Stimulated activated CD4-positive, alpha-beta T cell treated with anti-CD3 and anti-CD28 coated beads, Interleukin-4, amount 100 ng/mL, for 4 hours (primary cell): ENCODE results near the gene RBM3.

Source experiments
- DNase-seq, 2 experiments: peaks; one replicate each; pipeline ENCODE4 v3.0.0-alpha.2; 2020

The RBM3 gene

DNA sequence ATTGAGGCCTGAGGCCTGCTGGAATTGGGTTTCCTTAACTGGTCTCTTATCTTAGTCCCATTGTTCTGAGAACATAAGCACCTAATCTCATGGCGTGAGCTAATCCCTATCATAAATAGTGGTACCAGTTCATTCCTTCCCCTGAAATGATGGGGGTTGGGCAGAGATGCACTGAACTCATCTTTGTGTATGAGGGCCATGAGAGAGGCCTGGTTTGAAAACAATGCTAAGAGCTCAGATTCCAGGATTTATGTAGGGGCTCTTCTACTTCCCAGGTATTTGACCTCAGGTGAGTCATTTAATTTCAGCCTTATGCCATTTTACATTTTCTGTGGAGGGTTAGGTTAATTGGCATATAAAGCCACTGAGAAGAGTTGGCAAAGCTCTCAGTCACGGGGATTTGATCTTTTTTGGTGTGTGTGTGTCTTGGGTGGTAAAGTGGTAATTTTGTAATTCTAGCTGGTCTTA is 4.4 kb downstream of the RBM3 start:
- no peak for DNase-seq

DNA sequence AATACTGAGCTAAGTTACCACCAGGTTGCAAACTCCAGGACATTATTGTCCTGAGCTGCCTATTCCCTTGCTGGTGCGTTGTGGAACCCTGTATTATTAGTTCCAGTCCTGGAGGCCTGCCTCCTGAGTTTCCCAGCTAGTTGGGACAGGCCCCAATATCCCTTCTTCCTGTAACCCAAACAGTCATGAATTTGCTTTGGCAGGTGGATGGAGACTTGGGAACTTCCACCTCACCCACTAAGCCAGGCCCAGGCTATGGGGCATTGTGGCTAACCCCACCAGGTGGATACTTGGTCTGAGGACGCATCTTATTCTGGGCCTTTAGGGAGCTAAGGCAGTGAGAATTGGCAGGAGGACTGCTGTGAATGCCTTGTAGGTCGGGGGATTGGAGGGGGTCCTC is 5.0 kb downstream of the RBM3 start:
- DNase-seq = no peak

DNA sequence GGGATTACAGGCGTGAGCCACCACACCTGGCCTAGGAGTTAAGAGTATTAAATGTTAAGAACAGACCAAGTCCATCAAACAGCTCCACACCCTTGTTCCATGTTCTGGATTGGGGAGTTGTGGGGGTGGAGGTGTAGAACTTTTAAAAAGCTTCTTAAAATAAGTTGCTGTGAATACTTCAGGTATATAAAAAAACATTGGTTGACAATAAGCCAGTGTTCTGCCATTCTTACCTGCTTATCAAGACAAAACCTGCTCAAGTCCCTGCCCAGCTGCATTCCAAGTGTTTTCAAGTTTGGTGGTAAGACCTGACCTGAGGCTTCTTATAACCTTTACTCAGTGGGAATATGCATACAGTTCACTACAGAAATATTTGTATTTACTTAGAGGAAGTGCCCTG is 6.4 kb downstream of the RBM3 start:
- no peak for DNase-seq

DNA sequence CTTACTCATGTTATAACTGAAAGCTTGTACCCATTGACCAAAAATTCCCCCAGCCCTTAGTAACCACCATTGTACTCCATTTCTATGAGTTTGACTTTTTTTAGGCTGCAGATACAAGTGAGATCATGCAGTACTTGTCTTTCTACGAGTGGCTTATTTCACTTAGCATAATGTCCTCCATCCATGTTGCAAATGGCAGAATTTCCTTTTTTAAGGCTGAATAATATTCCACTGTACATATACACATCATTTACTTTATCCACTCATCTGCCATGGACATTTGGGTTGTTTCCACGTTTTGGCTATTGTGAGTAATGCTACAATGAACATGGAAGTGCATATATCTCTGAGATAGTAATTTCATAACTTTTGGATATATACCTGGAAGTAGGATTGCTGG is 10.4 kb downstream of the RBM3 start:
- no peak for DNase-seq

DNA sequence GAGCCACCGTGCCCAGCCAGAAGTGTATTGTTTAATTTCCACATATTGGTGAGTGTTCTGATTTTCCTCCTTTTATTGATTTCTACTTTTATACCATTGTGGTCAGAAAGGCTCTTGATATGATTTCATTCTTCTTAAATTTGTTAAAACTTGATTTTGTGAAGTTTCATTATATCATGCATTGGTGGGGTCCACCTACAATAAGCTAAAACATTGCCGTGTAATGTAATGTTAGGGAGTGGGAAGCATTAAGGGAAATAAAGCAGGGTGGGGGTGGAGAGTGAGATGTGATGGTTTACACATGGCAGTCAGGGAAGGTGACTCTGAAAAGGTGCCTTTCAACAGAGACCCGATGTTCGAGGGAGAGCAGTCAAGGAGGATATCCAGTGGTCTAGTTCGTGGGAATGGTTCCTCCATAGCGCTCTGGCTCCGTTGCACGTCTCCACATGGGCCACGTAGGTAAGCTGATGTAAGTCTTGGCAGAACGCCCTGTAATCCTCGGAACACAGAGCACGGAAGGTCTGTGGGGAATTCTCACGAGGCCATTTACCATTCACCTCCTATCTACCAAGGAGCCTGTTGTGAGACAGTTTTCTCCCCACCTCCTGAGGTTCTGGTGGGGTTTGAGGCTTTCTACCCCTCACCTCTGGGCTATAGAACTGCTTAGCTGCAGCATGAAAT is 15.3 kb downstream of the RBM3 start:
- DNase-seq = no peak

DNA sequence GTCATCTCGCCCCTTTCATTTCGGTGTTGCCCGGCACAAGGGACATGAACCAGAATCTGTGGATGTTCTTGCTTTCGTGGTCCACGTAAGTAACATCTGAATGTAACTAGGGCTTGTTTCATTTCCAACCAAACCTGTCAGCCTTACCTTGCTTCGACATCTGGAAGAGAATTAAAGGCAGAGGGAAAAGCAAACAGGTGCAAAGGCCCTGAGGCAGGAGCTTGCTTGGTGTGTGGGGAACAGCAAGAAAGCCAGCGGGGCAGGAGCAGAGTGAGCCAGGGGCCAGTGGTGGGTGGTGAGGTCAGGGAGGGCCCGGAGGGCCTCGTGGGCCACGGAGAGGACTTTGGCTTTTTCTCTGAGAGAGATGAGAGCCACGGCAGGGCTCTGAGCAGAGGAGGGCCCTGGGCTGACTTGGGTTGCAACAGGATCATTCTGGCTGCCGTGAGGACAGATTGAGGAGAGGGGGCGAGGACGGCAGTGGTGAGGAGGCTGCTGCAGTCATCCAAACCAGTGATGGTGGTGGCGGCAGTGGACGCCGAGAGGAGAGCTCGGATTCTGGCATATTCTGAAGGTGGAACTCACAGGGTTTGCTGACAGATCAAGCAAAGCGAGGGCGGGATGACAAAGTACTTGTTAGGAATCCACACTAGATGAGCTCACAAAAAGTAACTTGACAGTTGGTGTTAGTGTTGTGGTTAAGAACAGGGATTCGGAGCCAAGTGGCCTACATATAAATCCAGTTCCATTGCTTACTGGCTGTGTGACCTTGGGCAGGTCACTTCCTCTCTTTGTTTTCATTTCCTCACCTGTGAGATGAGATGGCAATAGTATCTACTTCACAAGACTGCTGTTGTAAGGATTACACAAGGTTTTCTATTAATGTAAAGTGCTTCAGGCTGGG is 16.2 kb downstream of the RBM3 start:
- no peak for DNase-seq

DNA sequence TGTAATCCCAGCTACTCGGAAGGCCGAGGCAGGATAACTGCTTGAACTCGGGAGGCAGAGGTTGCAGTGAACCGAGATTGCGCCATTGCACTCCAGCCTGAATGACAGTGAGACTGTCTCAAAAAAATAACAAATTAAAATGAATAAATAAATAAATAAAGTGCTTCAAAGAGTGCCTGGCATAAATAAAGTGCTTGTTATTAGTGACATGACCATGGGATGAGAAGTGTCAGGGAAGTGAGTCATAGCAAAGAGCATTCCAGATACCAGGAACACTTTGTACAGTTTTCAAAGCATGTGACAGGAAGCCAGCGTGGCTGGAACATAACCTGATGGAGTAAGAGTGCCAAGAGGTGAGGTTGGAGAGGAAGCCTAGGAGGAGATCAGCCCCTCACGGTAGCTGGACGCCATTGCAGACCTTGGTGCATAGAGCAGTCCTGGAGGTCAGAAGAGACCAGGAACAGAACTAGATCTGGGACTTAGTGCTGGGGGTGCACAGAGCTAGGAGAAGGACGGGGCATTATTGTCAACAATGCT is 17.0 kb downstream of the RBM3 start:
- DNase-seq = no peak

DNA sequence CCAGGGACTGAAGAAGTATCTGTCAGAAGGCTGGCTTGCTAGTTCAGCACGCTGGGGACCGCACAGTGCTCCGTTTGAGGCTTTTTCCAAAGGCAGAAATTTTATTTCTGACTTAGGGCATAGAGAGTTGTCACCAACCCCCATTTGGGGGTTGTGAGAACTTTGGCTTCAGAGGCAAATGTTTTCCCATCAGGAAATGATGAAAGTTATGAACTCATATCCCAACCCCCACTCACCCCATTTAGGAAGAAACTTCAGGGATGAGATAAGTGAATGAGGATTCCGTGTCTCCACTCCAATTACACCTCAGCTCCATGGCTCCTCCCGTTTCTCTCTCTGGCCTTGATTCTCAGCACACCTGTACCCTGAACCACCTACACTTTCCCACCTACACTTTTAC is 18.7 kb downstream of the RBM3 start:
- no peak for DNase-seq

DNA sequence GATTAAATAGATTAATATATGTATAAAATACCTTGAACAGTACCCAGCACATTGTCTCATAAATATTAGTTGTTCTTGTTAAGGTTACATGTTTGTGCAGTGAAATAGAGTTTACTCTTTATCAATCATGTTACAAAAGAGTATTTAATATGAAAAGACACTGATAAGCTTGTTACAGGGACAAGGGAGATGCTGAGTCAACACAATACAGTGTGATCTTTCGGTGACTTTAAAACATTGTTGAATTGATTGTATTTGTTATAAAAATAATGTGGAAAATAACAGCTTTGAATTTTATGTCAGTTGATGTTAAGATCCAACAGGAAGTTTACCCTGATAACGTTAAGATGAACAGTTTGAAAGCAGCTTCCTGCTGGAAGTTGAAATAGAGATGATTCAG is 21.6 kb downstream of the RBM3 start:
- no peak for DNase-seq

DNA sequence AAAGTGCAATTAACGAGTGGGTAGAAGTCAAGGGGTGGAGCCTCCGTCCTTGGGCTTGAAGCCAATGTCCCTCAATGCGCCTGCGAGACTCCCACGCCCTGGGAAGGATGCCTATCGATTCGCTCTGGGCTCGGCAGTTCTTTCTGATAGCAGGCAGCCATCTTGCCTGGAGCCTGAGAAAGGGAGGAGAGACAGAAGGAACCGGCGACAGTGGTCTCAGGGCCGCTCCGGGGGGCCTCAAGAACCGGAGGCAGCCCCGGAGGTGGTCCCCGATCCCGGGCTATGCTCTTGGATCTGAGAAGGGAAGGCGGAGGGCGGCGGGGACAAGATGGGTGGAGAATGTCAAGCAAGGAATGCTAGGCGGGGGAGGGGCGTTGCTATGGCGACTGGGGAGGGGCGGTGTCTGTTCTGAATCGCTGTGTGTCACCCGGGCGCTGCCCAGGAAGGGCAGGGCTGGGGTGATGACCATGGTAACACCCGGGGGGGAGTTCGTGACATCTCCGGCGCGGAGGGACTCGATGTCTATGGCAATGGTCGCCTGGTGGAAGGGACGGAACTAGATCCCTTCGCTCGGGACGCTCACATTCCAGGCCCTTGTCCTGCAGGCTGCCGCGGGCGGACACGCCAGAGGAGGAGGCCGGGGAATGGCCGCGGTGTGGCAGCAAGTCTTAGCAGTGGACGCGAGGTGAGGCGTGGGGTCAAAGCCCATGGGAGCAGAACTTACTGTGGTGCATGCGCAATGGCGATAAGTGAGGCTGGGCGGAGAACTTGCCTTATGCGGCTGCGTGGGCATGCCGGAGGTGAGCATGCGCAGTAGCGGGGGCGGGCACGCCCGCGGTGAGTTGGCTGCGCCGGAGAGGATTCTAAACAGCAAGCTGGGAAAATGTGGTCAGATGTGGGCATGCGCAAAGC is 23.3 kb downstream of the RBM3 start, which contains the start of gene WDR13:
Gene WDR13 (plus strand): TSS at position 140 of the 912 bp plus-strand sequence. CDS start 505 bp downstream, at position 645.
- peak; percentile 83 to 92 for DNase-seq

DNA sequence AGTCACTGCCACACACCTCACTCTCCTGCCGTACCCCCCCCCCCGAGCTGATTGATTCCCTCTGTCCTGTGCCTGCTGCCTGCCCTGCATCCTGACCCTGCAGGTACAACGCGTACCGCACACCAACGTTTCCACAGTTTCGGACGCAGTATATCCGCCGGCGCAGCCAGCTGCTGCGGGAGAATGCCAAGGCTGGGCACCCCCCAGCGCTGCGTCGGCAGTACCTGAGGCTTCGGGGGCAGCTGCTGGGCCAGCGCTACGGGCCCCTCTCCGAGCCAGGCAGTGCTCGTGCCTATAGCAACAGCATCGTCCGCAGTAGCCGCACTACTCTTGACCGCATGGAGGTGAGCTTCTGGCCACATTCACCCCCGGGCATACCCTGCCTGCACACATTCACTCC is 24.3 kb downstream of the RBM3 start:
- DNase-seq = no peak

DNA sequence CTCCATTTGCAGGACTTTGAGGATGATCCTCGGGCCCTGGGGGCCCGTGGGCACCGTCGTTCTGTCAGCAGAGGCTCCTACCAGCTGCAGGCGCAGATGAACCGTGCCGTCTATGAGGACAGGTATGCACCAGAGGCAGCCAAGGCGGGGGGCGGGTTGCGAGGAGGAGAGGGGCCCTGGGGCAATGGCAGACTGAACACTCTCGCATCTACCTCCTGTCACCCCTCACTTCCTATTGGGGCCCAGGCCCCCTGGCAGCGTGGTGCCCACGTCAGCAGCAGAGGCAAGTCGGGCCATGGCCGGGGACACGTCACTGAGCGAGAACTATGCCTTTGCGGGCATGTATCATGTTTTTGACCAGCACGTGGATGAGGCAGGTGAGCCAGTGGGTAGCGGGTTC is 25.1 kb downstream of the RBM3 start:
- no peak for DNase-seq

DNA sequence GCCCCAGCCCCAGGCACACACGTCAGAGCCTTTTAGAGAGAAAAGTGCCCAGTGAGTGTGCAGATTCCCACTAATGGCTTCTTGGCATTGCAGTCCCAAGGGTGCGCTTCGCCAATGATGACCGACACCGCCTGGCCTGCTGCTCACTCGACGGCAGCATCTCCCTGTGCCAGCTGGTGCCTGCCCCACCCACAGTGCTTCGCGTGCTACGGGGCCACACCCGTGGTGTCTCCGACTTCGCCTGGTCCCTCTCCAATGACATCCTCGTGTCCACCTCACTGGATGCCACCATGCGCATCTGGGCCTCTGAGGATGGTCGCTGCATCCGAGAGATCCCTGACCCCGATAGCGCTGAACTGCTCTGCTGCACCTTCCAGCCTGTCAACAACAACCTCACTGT is 25.9 kb downstream of the RBM3 start:
- DNase-seq = no peak

DNA sequence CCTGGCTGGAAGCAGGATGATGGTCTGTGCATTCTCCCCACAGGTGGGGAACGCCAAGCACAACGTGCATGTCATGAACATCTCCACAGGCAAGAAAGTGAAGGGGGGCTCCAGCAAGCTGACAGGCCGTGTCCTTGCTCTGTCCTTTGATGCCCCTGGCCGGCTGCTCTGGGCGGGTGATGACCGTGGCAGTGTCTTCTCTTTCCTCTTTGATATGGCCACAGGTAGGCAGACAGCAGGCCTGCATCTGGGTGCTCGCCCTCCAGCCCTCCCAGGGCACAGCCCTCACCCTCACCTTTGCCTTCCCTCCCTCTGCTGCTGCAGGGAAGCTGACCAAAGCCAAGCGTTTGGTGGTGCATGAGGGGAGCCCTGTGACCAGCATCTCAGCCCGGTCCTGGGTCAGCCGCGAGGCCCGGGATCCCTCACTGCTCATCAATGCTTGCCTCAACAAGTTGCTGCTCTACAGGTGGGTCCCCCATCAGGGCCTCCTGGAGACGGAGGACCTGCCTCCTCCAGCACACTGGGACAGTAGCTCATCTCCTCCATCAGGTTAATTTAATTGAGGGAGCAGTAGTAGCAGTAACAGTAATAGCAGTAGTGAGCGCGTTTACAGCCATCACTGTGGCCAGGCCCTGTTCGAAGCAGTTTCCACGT is 27.6 kb downstream of the RBM3 start:
- no peak for DNase-seq

DNA sequence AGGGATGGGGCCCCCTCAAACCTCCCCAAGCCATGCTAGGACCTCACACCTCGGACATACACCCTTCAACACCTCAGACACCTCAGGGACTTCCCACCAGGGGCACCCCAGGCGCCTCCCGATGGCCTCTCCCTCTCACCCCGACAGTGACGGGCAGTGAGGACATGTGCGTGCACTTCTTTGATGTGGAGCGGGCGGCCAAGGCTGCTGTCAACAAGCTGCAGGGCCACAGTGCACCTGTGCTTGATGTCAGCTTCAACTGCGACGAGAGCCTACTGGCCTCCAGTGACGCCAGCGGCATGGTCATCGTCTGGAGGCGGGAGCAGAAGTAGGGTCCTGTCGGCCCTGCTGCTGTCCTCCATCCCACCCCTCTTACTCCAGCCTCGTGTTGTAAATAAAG is 30.4 kb downstream of the RBM3 start:
- DNase-seq = no peak

DNA sequence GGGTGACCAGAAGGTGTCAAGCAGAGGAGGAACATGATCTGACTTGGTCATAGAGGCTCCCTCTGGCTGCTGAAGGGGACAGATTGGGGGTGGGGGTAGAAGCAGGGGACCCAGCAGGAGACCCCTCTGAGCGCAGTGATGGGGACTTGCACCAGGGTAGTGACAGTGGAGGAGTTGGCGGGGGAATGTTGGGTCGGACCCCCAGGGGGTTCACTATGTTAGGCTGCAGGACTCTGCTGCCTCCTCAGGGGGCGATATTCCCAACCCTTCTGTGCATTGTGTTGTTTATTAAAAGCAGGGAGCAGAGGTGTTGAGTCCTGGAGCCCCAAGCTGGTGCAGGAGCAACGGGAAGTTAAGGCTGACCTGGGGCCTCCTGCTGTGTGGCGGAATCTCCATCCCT is 31.8 kb downstream of the RBM3 start:
- DNase-seq = no peak

DNA sequence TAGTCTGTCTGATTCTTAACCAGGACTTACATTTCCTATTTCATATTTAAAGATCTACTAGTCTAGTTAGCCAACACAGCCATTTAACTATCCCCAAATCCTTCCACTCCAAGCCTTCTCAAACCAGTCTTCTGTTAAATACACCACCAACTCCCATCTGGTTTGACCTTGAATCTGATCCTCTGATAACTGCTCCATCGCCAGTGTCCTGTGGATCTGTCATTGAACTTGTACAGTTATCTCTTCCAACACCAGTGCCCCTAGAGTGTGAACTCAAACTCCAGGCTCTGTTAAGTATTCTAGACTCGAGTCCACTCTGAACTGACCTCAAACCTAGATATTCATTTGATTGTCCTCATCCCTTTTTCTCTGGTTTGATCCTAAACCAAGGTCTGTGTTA is 37.4 kb downstream of the RBM3 start:
- no peak for DNase-seq

DNA sequence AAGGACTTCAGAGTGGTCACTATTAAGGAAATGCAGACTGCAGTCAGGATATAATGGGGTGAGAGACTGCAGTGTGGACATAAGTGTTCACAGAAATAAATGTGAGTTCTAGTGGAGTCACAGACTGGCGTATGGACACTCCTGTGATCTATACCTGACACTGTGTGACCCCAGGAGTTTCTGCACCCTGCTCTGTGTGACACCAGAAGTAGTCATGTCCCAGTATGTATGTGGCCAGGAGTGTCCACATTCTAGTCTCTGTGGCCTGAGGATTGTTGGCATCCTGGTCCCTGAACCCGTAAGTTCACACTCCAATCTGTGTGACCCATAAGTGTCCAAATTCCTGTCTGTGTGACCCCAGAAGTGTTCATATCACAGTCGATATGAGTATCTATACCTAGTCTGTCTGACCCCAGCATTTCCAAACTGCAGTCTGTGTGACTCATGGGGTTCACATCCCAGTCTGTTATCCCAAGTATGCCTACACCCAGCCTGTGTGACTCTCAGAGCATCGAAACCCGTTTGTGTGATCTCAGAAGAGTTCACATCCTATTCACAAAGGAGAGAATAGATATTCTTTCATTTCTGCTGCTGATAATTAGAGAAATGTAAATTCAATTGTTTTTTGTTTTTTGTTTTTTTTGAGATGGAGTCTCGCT is 39.3 kb downstream of the RBM3 start:
- no peak for DNase-seq

DNA sequence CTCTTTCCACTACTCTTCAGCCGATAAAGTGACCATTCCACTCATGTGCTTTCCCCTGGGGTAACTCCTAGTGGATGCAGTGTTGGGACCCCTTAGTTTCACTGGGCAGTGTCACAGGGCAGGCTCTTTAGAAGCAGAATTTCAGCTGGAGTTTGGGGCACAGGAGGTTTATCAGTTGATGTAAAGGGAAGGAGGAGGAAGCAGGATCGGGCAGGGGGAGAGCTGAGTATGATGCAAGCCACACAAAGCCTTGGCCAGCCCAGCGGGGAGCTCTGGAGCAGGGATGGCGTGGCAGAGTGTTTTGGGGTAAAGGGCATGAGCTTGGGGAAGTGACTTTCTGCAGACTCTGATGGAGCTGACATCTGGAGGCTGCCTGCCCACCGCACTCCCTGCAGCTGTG is 42.3 kb downstream of the RBM3 start:
- DNase-seq = no peak

DNA sequence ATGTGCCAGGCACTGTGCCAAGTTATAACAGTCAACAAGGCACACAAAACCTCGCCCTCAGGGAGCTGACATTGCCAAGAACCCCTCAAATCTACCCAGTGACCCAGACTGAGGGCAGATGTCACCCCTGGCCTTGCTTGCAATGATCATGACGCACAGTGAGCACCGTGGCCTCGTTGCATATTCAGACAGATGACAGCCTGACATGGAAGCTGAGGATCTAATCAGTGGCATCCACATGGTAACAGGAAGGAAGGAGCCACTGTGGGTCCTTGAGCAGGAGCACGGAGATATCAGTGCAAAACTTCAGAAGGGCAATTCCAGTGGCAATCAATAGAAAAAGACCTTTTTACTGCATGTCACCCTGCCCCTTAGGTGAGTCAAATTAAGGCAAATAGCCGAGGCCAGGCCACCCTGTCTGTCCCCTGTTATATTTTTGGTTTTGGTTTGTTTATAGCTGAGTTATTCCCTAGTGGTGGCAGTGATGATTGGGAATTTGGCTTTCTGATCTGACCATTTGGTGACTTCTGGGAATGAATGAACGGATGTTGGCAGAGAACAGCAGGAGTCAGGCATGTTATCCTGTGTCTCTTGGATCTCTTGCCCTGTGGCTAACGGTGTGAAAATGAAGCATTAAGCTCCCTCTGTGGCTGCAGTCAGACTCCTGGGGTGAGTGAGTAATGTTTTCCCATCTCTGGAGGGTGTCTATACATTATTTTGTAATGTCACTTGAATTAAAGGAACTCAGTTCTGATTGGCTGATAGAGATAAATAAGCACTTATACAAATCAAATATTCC is 43.5 kb downstream of the RBM3 start:
- DNase-seq = no peak
